SK-N-SH (cell line): Measurements from ENCODE around the gene CRTAP. TPM values are rescaled to one million over a fixed set of nuclear protein-coding genes. Genes with fewer than 3 reads are reported as not detected.

Source experiments
- CTCF ChIA-PET: fragments of 300-600, 350-600 bp; formaldehyde crosslinking; extraction: SDS; loops from one replicate; lab custom pipeline; 2021; lab: Yijun Ruan, JAX
- POLR2A ChIA-PET: fragments of 350-600 bp; sonication (Branson Sonifier 250); formaldehyde crosslinking; extraction: SDS; loops from one replicate; lab custom pipeline; 2020; ENCODE audit warnings: antibody characterized with exemption, inconsistent platforms; lab: Yijun Ruan, JAX
- DNase-seq: peaks from one replicate; pipeline ENCODE4 v3.0.0; 2012
- H2AFZ ChIP-seq: fragments of 200-600 bp; sonication (generic); 2 replicates; pipeline ENCODE4 v1.8.1; 2016; ENCODE audit warnings: antibody characterized with exemption, mild to moderate bottlenecking, low read depth
- H3F3A ChIP-seq: fragments of 200-600 bp; sonication (generic); replicated peaks from 2 replicates; pipeline ENCODE3; 2016; ENCODE audit warnings: antibody characterized with exemption, mild to moderate bottlenecking; ENCODE audit not compliant: insufficient read depth
- H3K27ac ChIP-seq, 2 experiments: fragments of 200-500 bp in 1 of 2; fragments of 200-600 bp in 1 of 2; sonication (Bioruptor generic) in 1 of 2; sonication (generic), shearing (Covaris generic) in 1 of 2; 2 replicates each; pipeline versions ENCODE4 v1.5.1 to v1.6.1; 2014 to 2016; ENCODE audit warnings: low read depth in 2 of 2, inconsistent platforms in 1 of 2, low read length in 1 of 2, mild to moderate bottlenecking in 1 of 2, mixed read lengths in 1 of 2
- H3K27me3 ChIP-seq: fragments of 200-600 bp; sonication (generic), shearing (Covaris generic); 2 replicates; pipeline ENCODE4 v1.6.1; 2016; ENCODE audit warnings: mixed run types; ENCODE audit not compliant: insufficient read depth
- H3K36me3 ChIP-seq, 2 experiments: fragments of 200-500 bp in 1 of 2; fragments of 200-600 bp in 1 of 2; sonication (Bioruptor generic) in 1 of 2; sonication (generic) in 1 of 2; replicated peaks in 1 of 2; 2 replicates each; pipeline versions ENCODE3 to v1.5.1; 2014 to 2016; ENCODE audit warnings: low read length in 1 of 2, mild to moderate bottlenecking in 1 of 2; ENCODE audit not compliant: insufficient read depth in 2 of 2, control insufficient read depth in 1 of 2
- H3K4me1 ChIP-seq, 2 experiments: fragments of 200-500 bp in 1 of 2; fragments of 200-600 bp in 1 of 2; sonication (Bioruptor generic) in 1 of 2; sonication (generic), shearing (Covaris generic) in 1 of 2; 2 replicates each; pipeline versions ENCODE4 v1.5.1 to v1.6.1; 2014 to 2016; ENCODE audit warnings: low read depth in 1 of 2, low read length in 1 of 2, mixed run types in 1 of 2; ENCODE audit not compliant: insufficient read depth in 2 of 2, control insufficient read depth in 1 of 2
- H3K4me2 ChIP-seq: fragments of 200-600 bp; sonication (generic), shearing (Covaris generic); 2 replicates; pipeline ENCODE4 v1.6.1; 2017; ENCODE audit warnings: mixed run types
- H3K4me3 ChIP-seq, 2 experiments: fragments of 200-500 bp in 1 of 2; fragments of 200-600 bp in 1 of 2; sonication (Bioruptor generic) in 1 of 2; sonication (generic), shearing (Covaris generic) in 1 of 2; 2 replicates each; pipeline versions ENCODE4 v1.5.1 to v1.8.1; 2014 to 2016; ENCODE audit warnings: low read depth in 2 of 2, inconsistent platforms in 1 of 2, low read length in 1 of 2, mild to moderate bottlenecking in 1 of 2, mixed read lengths in 1 of 2, moderate library complexity in 1 of 2
- H3K79me2 ChIP-seq: fragments of 200-600 bp; sonication (generic); 2 replicates; pipeline ENCODE4 v1.8.1; 2017; ENCODE audit warnings: mild to moderate bottlenecking; ENCODE audit not compliant: insufficient read depth
- H3K9ac ChIP-seq: fragments of 200-600 bp; sonication (generic); 2 replicates; pipeline ENCODE4 v1.6.1; 2017; ENCODE audit warnings: mixed run types
- H3K9me2 ChIP-seq: fragments of 200-600 bp; sonication (generic); 2 replicates; pipeline ENCODE4 v1.6.1; 2017; ENCODE audit warnings: mixed run types
- H3K9me3 ChIP-seq: fragments of 200-600 bp; sonication (generic); 2 replicates; pipeline ENCODE4 v1.6.1; 2017; ENCODE audit warnings: mixed run types, mild to moderate bottlenecking, moderate library complexity
- H4K20me1 ChIP-seq: fragments of 200-600 bp; sonication (generic); 2 replicates; pipeline ENCODE4 v1.6.1; 2017; ENCODE audit warnings: mild to moderate bottlenecking, mixed run types; ENCODE audit not compliant: insufficient read depth
- ELF1 ChIP-seq: IDR thresholded peaks from 2 replicates; pipeline ENCODE4 v1.4.0; 2012
- EP300 ChIP-seq, 2 experiments: IDR thresholded peaks; 2 replicates each; pipeline versions ENCODE4 v1.4.0 to v1.6.1; 2012; ENCODE audit warnings: borderline replicate concordance in 1 of 2, low read depth in 1 of 2, low read length in 1 of 2
- EZH2phosphoT487 ChIP-seq: fragments of 200-600 bp; sonication (generic); IDR thresholded peaks from 2 replicates; pipeline ENCODE4 v1.6.1; 2017; ENCODE audit warnings: low read depth, mixed run types, mild to moderate bottlenecking, antibody characterized with exemption, moderate library complexity, borderline replicate concordance
- FOXJ3 ChIP-seq: sonication (generic); formaldehyde crosslinking; IDR thresholded peaks from 2 replicates; pipeline ENCODE4 v1.5.1; 2020; ENCODE audit warnings: mild to moderate bottlenecking, missing genetic modification reagents
- JUND ChIP-seq: IDR thresholded peaks from 2 replicates; pipeline ENCODE4 v1.4.0; 2012
- MEF2A ChIP-seq: IDR thresholded peaks from 2 replicates; pipeline ENCODE4 v1.4.0; 2012; ENCODE audit warnings: low read depth, borderline replicate concordance
- MXI1 ChIP-seq: IDR thresholded peaks from 2 replicates; pipeline ENCODE4 v1.6.1; 2012; ENCODE audit warnings: mild to moderate bottlenecking, low read depth, low read length, improper control_type of control experiment
- NFIC ChIP-seq: IDR thresholded peaks from 2 replicates; pipeline ENCODE4 v1.4.0; 2012; ENCODE audit warnings: borderline replicate concordance
- RAD21 ChIP-seq: IDR thresholded peaks from 2 replicates; pipeline ENCODE4 v1.6.1; 2012; ENCODE audit warnings: mild to moderate bottlenecking, low read length
- RCOR1 ChIP-seq: fragments of 150-350 bp; IDR thresholded peaks from 2 replicates; pipeline ENCODE4 v1.6.1; 2017; ENCODE audit warnings: antibody characterized with exemption, low read length
- SIN3A ChIP-seq: IDR thresholded peaks from 2 replicates; pipeline ENCODE4 v1.6.1; 2012; ENCODE audit warnings: low read depth, mild to moderate bottlenecking, low read length, moderate library complexity, borderline replicate concordance
- SMC3 ChIP-seq: IDR thresholded peaks from 2 replicates; pipeline ENCODE4 v1.6.1; 2012; ENCODE audit warnings: low read depth, low read length, improper control_type of control experiment
- TAF1 ChIP-seq: IDR thresholded peaks from 2 replicates; pipeline ENCODE4 v1.6.1; 2012; ENCODE audit warnings: low read depth, mild to moderate bottlenecking, low read length, moderate library complexity, borderline replicate concordance
- WGBS: methylation state at CpG from one replicate; pipeline ENCODE4 v1.1.6; 2017; ENCODE audit warnings: low lambda C conversion rate; 5-methylcytosine and 5-hydroxymethylcytosine counted together
- polyA plus RNA-seq, 3 experiments: library from polyadenylated mRNA; depleted of rRNA; stranded (reverse); fragments of >200 nt; gene quantifications; 2 replicates each; pipeline ENCODE4 v1.2.3, GENCODE V29; 2012
- TF ChIP-seq, protein P1 (sequence below): fragments of 150-350 bp; IDR thresholded peaks from 2 replicates; pipeline ENCODE4 v1.6.1; 2016; ENCODE audit warnings: mild to moderate bottlenecking, low read depth, low read length
- TF ChIP-seq, protein P2 (sequence below): IDR thresholded peaks from 2 replicates; pipeline ENCODE4 v1.6.1; 2012; ENCODE audit warnings: mild to moderate bottlenecking, low read depth, low read length, moderate library complexity
- TF ChIP-seq, protein P3 (sequence below): fragments of 200-600 bp; sonication (generic); IDR thresholded peaks from 2 replicates; pipeline ENCODE4 v1.6.1; 2017; ENCODE audit warnings: antibody characterized with exemption, mild to moderate bottlenecking, moderate library complexity
- TF ChIP-seq, protein P4 (sequence below): IDR thresholded peaks from 2 replicates; pipeline ENCODE4 v1.4.0; 2012; ENCODE audit warnings: low read depth, borderline replicate concordance
- TF ChIP-seq, protein P5 (sequence below): IDR thresholded peaks from 2 replicates; pipeline ENCODE4; 2012
- TF ChIP-seq, protein P6 (sequence below): IDR thresholded peaks from 2 replicates; pipeline ENCODE4 v1.4.0; 2012; ENCODE audit warnings: low read depth

CRTAP gene
- polyA plus RNA-seq, 1 of the 3 experiments (the other 2 are of a cell fraction): 198 TPM

DNA sequence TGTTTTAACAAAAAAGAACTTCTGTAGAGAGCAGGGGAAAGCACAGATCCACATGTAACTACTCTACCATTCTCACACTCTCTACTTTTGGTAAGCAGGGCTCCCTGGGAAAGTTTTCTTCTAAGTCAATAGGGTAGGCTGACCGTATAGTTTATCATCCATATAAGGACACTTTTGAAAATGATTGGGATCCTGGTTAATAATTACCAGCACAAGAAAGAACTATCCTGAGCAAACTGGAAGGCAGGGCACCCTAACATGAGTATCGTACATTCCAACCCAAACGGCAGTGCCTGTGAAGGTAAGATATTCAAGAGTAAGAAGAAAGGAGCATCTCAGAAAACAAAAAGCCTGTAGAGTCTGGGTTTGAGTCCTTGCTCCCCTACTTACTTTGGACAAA is 82.7 kb downstream of the CRTAP start:
- Histone ChIP-seq H3K79me2 (no peaks in the 10 kb centered on the region), H3K9me3 (no peaks in the 10 kb centered on the region), H2AFZ (no peak overlapping the region), H3F3A (no peaks in the 10 kb centered on the region), H4K20me1 (no peaks in the 10 kb centered on the region), H3K9me2 (no peaks in the 10 kb centered on the region), H3K27ac (no peak overlapping the region), H3K9ac (no peak overlapping the region), H3K36me3 (no peaks in the 10 kb centered on the region), H3K4me2 (no peak overlapping the region), H3K27me3 (no peaks in the 10 kb centered on the region), H3K4me1 (no peaks in the 10 kb centered on the region), H3K4me3 (no peak overlapping the region)
- no peak for DNase-seq
- 85% methylated on average over 3 of the region's 3 CpGs for WGBS
- ChIA-PET POLR2A (no interaction called here), CTCF (no interaction called here)
- TF ChIP-seq, protein P1, sequence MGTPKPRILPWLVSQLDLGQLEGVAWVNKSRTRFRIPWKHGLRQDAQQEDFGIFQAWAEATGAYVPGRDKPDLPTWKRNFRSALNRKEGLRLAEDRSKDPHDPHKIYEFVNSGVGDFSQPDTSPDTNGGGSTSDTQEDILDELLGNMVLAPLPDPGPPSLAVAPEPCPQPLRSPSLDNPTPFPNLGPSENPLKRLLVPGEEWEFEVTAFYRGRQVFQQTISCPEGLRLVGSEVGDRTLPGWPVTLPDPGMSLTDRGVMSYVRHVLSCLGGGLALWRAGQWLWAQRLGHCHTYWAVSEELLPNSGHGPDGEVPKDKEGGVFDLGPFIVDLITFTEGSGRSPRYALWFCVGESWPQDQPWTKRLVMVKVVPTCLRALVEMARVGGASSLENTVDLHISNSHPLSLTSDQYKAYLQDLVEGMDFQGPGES: no peak
- TF ChIP-seq ELF1 (no peak), RAD21 (no peak), SMC3 (no peak), FOXJ3 (CRISPR knock-in tag) (no peak), EZH2phosphoT487 (no peak), NFIC (no peak), MEF2A (no peak), SIN3A (no peak), EP300 (IDR thresholded peaks at IDR 0.05; ENCODE audit: borderline replicate concordance in 1 of 2, low read depth in 1 of 2, low read length in 1 of 2) (no peak), MXI1 (no peak), JUND (no peak), TAF1 (no peak), RCOR1 (no peak)
- TF ChIP-seq, protein P2, sequence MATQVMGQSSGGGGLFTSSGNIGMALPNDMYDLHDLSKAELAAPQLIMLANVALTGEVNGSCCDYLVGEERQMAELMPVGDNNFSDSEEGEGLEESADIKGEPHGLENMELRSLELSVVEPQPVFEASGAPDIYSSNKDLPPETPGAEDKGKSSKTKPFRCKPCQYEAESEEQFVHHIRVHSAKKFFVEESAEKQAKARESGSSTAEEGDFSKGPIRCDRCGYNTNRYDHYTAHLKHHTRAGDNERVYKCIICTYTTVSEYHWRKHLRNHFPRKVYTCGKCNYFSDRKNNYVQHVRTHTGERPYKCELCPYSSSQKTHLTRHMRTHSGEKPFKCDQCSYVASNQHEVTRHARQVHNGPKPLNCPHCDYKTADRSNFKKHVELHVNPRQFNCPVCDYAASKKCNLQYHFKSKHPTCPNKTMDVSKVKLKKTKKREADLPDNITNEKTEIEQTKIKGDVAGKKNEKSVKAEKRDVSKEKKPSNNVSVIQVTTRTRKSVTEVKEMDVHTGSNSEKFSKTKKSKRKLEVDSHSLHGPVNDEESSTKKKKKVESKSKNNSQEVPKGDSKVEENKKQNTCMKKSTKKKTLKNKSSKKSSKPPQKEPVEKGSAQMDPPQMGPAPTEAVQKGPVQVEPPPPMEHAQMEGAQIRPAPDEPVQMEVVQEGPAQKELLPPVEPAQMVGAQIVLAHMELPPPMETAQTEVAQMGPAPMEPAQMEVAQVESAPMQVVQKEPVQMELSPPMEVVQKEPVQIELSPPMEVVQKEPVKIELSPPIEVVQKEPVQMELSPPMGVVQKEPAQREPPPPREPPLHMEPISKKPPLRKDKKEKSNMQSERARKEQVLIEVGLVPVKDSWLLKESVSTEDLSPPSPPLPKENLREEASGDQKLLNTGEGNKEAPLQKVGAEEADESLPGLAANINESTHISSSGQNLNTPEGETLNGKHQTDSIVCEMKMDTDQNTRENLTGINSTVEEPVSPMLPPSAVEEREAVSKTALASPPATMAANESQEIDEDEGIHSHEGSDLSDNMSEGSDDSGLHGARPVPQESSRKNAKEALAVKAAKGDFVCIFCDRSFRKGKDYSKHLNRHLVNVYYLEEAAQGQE: no peak
- TF ChIP-seq, protein P3, sequence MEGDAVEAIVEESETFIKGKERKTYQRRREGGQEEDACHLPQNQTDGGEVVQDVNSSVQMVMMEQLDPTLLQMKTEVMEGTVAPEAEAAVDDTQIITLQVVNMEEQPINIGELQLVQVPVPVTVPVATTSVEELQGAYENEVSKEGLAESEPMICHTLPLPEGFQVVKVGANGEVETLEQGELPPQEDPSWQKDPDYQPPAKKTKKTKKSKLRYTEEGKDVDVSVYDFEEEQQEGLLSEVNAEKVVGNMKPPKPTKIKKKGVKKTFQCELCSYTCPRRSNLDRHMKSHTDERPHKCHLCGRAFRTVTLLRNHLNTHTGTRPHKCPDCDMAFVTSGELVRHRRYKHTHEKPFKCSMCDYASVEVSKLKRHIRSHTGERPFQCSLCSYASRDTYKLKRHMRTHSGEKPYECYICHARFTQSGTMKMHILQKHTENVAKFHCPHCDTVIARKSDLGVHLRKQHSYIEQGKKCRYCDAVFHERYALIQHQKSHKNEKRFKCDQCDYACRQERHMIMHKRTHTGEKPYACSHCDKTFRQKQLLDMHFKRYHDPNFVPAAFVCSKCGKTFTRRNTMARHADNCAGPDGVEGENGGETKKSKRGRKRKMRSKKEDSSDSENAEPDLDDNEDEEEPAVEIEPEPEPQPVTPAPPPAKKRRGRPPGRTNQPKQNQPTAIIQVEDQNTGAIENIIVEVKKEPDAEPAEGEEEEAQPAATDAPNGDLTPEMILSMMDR: no peak
- TF ChIP-seq, protein P4, sequence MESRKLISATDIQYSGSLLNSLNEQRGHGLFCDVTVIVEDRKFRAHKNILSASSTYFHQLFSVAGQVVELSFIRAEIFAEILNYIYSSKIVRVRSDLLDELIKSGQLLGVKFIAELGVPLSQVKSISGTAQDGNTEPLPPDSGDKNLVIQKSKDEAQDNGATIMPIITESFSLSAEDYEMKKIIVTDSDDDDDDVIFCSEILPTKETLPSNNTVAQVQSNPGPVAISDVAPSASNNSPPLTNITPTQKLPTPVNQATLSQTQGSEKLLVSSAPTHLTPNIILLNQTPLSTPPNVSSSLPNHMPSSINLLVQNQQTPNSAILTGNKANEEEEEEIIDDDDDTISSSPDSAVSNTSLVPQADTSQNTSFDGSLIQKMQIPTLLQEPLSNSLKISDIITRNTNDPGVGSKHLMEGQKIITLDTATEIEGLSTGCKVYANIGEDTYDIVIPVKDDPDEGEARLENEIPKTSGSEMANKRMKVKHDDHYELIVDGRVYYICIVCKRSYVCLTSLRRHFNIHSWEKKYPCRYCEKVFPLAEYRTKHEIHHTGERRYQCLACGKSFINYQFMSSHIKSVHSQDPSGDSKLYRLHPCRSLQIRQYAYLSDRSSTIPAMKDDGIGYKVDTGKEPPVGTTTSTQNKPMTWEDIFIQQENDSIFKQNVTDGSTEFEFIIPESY: no peak
- TF ChIP-seq, protein P5, sequence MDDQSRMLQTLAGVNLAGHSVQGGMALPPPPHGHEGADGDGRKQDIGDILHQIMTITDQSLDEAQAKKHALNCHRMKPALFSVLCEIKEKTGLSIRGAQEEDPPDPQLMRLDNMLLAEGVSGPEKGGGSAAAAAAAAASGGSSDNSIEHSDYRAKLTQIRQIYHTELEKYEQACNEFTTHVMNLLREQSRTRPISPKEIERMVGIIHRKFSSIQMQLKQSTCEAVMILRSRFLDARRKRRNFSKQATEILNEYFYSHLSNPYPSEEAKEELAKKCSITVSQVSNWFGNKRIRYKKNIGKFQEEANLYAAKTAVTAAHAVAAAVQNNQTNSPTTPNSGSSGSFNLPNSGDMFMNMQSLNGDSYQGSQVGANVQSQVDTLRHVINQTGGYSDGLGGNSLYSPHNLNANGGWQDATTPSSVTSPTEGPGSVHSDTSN: no peak
- TF ChIP-seq, protein P6, sequence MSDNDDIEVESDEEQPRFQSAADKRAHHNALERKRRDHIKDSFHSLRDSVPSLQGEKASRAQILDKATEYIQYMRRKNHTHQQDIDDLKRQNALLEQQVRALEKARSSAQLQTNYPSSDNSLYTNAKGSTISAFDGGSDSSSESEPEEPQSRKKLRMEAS: no peak
